Osteocyte (in vitro differentiated cells): ENCODE data around the gene SCGB3A1. TPM values are rescaled to one million over a fixed set of nuclear protein-coding genes. Genes with fewer than 3 reads are reported as not detected.

Experiments
- DNase-seq: peaks from one replicate; pipeline ENCODE4 v3.0.0; 2021; ENCODE audit warnings: mixed read lengths; ENCODE audit not compliant: unreplicated experiment; ENCODE audit errors: extremely low spot score
- H3K27ac Mint-ChIP-seq: one replicate; pipeline ENCODE4 v1.8.0; 2021; ENCODE audit warnings: mild to moderate bottlenecking, mixed read lengths; ENCODE audit not compliant: unreplicated experiment
- H3K27me3 Mint-ChIP-seq: one replicate; pipeline ENCODE4 v1.8.0; 2021; ENCODE audit warnings: mixed read lengths; ENCODE audit not compliant: unreplicated experiment
- H3K36me3 Mint-ChIP-seq: one replicate; pipeline ENCODE4 v1.8.0; 2021; ENCODE audit warnings: mixed read lengths; ENCODE audit not compliant: unreplicated experiment
- H3K4me1 Mint-ChIP-seq: one replicate; pipeline ENCODE4 v1.8.0; 2021; ENCODE audit warnings: mixed read lengths; ENCODE audit not compliant: unreplicated experiment
- H3K4me3 Mint-ChIP-seq: one replicate; pipeline ENCODE4 v1.8.0; 2021; ENCODE audit warnings: mild to moderate bottlenecking, moderate library complexity, mixed read lengths; ENCODE audit not compliant: unreplicated experiment
- H3K9me3 Mint-ChIP-seq: one replicate; pipeline ENCODE4 v1.8.0; 2021; ENCODE audit warnings: mixed read lengths; ENCODE audit not compliant: unreplicated experiment
- total RNA-seq: library from RNA; stranded (reverse); gene quantifications from 2 replicates; pipeline ENCODE4 v1.2.1, GENCODE V29; 2021
- TF ChIP-seq, protein P1 (sequence below): fragments of 200-600 bp; sonication (generic); IDR thresholded peaks from 2 replicates; pipeline ENCODE4 v1.5.0; 2021; ENCODE audit warnings: antibody characterized with exemption, mild to moderate bottlenecking, moderate library complexity

SCGB3A1 gene
- total RNA-seq, 1 donor from 2014 or later: not detected

DNA sequence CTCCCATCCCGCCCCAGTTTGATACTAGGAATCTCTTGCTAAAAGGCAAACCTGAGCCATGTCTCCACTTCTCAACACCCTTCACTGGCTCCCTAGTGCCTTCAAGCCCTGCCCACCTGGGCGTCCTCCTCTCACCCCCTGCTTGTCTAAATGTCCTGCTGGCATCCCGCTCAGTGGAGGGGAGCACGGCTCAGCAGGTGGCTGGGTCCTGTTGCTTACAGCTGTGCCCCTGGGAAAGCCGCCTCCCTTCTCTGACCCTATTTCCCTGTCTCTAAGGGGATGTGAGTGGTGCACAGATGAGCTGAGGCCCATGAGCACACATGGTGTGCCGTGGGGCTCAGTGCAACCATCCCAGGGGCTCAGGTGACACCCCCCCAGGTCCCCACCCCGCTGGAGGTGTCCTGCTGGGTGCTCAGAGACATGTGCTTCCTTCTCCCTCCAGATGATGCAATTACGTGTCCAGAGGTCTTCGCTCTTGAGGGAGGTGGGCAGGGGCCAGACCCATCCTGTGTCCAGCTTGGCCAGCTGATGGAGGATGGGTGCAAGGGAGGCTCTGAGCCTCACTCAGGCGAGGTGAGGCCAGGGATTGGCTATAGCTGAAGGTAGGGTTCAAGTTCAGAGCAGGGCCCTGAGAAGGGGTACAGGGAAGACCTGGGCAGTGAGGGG lies 34.0 kb upstream of the SCGB3A1 start:
- Mint-ChIP-seq H3K36me3 (no peaks in the 10 kb centered on the region), H3K9me3 (no peaks in the 10 kb centered on the region), H3K27ac (no peak overlapping the region), H3K27me3 (no peaks in the 10 kb centered on the region), H3K4me1 (peaks cover 3% of the 10 kb centered on the region), H3K4me3 (no peak overlapping the region)
- DNase-seq: no peak
- TF ChIP-seq, protein P1, sequence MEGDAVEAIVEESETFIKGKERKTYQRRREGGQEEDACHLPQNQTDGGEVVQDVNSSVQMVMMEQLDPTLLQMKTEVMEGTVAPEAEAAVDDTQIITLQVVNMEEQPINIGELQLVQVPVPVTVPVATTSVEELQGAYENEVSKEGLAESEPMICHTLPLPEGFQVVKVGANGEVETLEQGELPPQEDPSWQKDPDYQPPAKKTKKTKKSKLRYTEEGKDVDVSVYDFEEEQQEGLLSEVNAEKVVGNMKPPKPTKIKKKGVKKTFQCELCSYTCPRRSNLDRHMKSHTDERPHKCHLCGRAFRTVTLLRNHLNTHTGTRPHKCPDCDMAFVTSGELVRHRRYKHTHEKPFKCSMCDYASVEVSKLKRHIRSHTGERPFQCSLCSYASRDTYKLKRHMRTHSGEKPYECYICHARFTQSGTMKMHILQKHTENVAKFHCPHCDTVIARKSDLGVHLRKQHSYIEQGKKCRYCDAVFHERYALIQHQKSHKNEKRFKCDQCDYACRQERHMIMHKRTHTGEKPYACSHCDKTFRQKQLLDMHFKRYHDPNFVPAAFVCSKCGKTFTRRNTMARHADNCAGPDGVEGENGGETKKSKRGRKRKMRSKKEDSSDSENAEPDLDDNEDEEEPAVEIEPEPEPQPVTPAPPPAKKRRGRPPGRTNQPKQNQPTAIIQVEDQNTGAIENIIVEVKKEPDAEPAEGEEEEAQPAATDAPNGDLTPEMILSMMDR: no peak

DNA sequence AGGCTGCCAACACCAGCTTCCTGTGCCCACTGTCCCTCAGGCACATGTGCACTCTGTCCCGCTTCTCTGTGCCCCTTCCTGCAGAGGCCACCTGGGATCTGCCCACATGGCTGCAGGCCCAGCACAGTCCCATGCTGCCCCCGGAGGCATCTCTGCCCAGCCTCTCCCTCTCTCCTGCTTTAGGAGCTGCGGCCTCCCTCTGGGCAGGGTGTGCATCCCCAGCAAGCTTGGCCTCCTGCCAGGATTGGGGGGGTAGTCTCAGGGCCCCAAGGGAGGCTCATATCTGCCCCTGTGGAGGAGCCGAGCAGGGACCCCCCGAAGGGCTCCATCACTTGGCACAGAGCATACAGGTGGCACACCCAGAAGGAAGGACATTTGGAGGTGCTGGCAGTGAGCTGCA lies 33.3 kb upstream of the SCGB3A1 start:
- Mint-ChIP-seq H3K36me3 (no peaks in the 10 kb centered on the region), H3K4me1 (peaks cover 3% of the 10 kb centered on the region), H3K27ac (no peak overlapping the region), H3K9me3 (no peaks in the 10 kb centered on the region), H3K4me3 (no peak overlapping the region), H3K27me3 (no peaks in the 10 kb centered on the region)
- no peak for DNase-seq
- TF ChIP-seq, protein P1: no peak

DNA sequence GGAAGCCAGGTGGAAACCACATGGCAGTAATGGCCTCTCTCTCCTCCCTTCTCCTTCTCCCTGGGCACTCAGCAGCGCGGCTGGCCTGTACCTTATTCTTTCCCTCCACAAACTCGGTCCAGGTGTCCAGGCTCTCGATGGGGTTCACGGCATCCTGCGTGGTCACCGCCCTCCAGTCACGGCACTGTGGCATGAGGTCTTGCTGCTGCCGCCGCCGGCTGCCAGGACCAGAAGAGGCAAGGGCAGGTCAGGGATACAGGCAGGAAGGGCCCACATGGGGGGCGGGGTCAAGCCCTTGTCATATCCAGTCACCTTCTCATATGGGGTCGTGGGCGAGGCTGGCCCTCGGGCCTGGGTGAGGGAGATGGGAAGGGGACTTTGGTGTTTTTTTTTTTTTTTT lies 32.5 kb upstream of the SCGB3A1 start:
- DNase-seq: no peak
- TF ChIP-seq, protein P1: no peak
- no peak overlapping the region for H3K4me3 Mint-ChIP-seq
- H3K27me3 Mint-ChIP-seq: no peaks in the 10 kb centered on the region
- H3K9me3 Mint-ChIP-seq: no peaks in the 10 kb centered on the region
- peaks cover 3% of the 10 kb centered on the region for H3K4me1 Mint-ChIP-seq
- H3K36me3 Mint-ChIP-seq: no peaks in the 10 kb centered on the region
- H3K27ac Mint-ChIP-seq: no peak overlapping the region

DNA sequence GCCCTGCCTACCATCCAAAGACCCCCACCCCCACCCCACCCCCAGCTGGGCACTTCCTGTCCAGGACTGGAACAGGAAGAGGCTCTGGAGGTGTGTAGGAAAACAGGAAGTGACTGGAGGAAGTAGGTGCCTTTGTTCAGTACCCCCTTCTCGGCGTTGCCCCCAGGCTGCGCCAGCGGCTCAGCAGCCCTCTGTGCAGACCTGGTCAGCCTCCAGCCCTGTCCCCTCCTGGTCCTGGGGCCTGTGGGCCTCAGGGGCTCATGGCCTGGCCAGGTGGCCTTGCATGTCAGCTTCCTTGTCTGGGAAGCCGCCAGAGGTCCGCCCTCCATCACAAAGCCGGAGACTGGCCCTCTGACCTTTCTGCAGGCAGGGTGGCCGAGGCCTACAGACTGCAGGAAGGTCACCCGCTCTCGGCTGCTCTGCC lies 32.1 kb upstream of the SCGB3A1 start:
- Mint-ChIP-seq H3K9me3 (no peaks in the 10 kb centered on the region), H3K36me3 (no peaks in the 10 kb centered on the region), H3K4me1 (peaks cover 5% of the 10 kb centered on the region), H3K27me3 (peaks cover under 1% of the 10 kb centered on the region), H3K27ac (no peak overlapping the region), H3K4me3 (no peak overlapping the region)
- no peak for DNase-seq
- TF ChIP-seq, protein P1: no peak

DNA sequence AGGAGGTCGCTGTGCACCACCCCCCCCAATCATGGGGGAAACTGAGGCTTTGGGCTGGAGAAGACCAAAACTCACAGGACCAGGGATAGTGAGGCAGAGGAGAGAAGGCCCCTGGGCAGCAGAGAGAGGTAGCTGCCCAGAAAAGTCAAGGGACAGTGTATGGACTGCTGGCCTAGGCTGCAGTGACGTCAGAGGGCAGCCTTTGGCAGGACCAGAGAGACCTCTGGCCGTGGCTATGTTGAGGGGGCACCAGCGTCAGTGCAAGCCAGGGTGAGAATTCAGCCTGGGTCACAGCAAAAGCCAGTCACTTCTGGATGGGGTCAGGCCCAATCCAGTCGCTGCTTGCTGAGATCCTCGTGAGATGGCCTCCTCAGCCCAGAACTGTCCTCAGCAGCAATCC lies 31.6 kb upstream of the SCGB3A1 start:
- no peak for DNase-seq
- Mint-ChIP-seq H3K4me3 (no peak overlapping the region), H3K27me3 (peaks cover 3% of the 10 kb centered on the region), H3K4me1 (peaks cover 7% of the 10 kb centered on the region), H3K36me3 (no peaks in the 10 kb centered on the region), H3K9me3 (no peaks in the 10 kb centered on the region), H3K27ac (no peak overlapping the region)
- TF ChIP-seq, protein P1: no peak
